GM13977 (cell line): Measurements from ENCODE around the gene SCARB1.

ENCODE experiments used
- DNase-seq: peaks from one replicate; pipeline ENCODE4 v3.0.0; 2012; ENCODE audit warnings: low spot score
- in situ Hi-C: fragments of 300-500 bp; cut with MboI; formaldehyde crosslinking; loops from one replicate; pipeline ENCODE4 v1.12.0; 2022; ENCODE audit warnings: low sequenced_read_pairs, low pct_unique_long_range_greater_than_20kb, mixed read lengths, inconsistent platforms; ENCODE audit not compliant: unreplicated experiment
- TF ChIP-seq, protein P1 (sequence below): IDR thresholded peaks from 2 replicates; pipeline ENCODE4 v1.5.1; 2012; ENCODE audit warnings: mild to moderate bottlenecking, control low read depth; ENCODE audit not compliant: insufficient read depth; ENCODE audit errors: extremely low read depth, missing control alignments

The SCARB1 gene

DNA sequence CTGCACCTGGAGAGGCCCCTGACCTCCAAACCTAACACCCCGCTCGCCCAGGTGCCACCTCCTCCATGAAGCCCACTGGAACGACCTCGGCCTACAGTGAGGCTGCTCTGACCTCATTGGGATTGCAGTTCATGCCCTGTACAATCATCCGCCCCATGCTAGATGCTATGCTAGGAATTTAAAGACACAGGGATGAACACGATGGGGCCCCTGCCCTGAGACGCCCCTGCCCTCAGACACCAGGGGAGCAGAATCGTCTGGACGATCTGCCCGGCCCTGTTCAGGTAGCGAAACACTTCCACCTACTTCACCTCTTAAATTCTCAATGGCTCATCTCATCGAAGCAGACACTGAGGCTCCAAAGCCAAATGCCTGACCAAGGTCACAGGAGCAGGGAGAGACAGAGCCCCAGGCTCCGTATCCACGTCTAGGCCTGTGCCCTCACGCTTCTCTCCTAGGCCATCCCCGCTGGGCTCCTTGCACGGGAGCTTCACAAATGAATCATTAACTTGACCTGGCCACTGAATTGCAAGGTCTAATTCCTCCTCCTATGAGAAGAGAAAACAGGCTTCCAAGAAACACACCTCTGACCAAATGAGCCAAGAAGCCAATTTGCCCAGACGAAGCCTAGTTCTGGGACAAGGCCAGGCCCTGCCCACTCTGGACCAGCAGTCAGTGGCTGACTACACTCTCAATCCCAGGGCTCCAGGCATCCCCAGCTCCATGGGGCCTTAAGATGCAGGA lies 35.2 kb downstream of the SCARB1 start:
- in situ Hi-C loops = no loop called here
- TF ChIP-seq, protein P1, sequence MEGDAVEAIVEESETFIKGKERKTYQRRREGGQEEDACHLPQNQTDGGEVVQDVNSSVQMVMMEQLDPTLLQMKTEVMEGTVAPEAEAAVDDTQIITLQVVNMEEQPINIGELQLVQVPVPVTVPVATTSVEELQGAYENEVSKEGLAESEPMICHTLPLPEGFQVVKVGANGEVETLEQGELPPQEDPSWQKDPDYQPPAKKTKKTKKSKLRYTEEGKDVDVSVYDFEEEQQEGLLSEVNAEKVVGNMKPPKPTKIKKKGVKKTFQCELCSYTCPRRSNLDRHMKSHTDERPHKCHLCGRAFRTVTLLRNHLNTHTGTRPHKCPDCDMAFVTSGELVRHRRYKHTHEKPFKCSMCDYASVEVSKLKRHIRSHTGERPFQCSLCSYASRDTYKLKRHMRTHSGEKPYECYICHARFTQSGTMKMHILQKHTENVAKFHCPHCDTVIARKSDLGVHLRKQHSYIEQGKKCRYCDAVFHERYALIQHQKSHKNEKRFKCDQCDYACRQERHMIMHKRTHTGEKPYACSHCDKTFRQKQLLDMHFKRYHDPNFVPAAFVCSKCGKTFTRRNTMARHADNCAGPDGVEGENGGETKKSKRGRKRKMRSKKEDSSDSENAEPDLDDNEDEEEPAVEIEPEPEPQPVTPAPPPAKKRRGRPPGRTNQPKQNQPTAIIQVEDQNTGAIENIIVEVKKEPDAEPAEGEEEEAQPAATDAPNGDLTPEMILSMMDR = no peak
- DNase-seq = no peak

DNA sequence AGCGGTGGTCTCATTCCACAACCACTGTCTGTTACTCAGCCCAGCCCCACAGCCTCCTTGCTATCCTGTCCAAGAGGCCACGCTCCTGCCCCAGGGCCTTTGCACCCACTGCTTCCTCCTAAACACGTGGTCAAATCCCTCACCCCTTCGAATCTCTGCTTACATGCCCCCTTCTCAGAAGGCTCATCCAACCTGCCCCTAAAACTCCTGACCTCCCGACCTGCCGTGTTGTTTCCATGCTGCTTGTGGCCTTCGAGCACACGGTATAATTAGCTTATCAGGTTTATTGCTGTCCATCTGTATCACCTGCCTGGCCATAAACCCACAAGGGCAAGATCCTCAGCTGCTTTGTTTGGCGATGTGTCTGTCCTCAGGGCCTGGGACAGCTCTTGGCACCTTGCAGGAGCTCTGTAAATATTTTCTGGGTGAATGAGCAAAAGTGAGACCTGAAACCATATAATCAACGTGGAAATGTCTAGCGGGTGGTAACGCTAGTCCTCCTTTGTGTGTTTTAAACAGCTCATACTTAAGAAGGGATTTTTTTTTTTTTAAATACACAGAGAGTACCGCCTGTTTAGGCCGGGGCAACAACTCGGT lies 36.0 kb downstream of the SCARB1 start:
- TF ChIP-seq, protein P1 = no peak
- peak; percentile 70 for DNase-seq
- in situ Hi-C loops = no loop called here

DNA sequence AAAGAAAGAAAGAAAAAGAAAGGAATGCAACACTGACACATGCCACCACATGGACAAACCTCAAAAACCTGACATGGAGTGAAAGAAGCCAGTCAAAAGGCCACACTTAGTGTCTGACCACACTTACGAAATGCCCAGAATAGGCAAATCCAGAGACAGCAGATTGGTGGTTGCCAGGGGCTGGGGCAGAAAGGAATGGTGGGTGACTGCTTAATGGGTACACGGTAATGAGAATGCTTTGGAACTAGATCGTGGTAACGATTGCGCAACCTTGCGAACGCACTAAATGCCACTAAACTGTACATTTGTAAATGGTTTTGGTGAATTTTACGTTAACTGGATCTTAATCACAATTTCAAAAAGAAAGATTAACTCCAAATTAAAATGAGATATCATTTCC lies 39.5 kb downstream of the SCARB1 start:
- in situ Hi-C loops = no loop called here
- TF ChIP-seq, protein P1 = no peak
- no peak for DNase-seq

DNA sequence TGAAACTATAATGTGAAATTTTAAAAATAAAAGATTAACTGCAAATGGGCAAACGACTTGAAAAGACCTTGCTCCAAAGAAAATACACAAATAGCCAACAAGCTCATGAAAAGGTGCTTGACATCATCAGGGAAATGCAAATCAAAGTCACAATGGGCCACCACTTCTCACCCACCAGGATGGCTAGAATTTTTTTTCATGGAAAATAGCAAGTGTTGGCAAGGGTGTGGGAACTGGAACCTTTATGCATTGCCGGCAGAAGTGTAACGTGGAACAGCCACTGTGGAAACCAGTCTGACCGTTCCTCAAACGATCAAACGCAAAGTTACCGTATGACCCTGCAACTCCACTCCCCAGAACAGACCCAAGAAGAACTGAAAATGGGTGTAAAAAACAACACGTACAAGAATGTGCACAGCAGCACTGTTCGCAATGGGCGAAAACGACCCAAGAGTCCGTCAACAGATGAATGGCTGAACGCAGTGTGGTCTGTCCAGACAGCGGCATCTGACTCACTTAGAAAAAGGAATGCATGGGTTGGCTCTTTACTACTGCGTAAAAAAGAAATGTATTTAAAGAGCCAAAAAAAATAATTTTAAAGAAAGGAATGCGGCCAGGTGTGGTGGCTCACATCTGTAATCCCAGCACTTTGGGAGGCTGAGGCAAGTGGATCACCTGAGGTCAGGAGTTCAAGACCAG lies 40.2 kb downstream of the SCARB1 start:
- DNase-seq = no peak
- in situ Hi-C loops = no loop called here
- TF ChIP-seq, protein P1 = no peak

DNA sequence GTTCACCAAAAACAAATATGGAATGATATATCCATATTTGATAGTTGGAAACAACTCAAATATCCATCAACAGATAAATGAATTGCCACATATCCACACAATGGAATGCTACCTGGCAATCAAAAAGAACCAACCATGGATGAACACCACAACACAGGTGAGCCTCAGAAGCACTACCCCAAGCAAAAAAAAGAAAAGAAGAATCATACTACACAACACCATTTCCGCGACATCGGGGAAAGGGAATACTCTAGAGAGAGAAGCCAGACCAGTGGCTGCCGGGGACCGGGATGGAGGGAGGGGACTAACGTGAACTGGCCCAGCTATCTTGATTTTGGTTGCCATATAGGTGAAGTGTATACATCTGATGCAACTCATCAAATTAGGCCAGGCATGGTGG lies 41.4 kb downstream of the SCARB1 start:
- in situ Hi-C loops = no loop called here
- TF ChIP-seq, protein P1 = no peak
- DNase-seq = no peak

DNA sequence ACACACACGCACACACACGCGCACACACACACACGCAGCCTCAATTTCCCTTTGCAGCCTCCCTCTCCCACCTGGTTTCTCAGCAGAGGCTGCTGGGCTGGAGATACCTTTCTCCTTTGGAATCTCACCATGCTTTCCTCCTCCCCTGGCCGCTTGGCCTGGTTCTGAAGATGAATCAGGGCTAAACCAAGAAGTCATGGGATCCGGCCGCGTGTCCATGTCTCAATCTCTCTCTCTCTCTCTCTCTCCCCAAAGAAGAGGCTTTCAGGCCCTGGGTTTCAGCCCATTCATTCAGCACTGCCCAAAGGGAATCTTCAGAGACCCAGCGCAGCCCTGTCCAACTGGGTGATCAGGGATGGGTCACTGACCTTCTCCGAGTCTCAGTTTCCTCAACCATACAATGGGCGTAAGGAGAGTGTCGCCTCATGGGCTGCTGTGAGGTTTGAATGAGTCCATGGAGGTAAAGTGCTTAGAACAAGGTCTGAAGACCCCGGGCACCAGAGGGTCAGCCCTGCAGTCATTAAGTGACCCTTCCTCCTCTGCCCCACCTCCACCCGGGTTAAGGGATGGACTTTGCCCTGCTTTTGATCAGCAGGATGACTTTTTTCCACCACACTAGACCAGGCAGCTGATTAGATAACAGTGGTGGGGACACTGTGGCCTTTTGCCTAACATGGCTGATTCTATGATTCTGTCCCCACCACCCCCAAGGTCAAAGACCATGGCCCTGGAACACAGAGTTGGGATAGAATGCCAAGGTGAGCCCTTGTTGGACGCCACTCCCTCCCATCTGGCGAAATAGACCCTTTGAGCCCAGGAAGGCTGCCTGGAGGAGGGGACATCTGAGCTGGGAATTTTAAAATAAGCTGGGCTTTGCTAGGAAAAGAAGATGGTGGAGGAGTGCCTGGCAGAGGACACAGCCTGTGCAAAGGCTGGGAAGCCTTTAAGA lies 42.1 kb downstream of the SCARB1 start:
- in situ Hi-C loops = no loop called here
- TF ChIP-seq, protein P1 = no peak
- no peak for DNase-seq
